GM18861 (cell line): ENCODE data around the gene GRAMD2A.
"Not testable (repeated sequence)": the region's sequence is repeated elsewhere in the genome, so short reads cannot be mapped to it uniquely, and the experiment has no call there.

ENCODE experiments used
- ATAC-seq: cut with Tn5 transposase; IDR thresholded peaks from one replicate; pipeline ENCODE4 v1.9.1; 2021; ENCODE audit not compliant: unreplicated experiment

Gene GRAMD2A

DNA sequence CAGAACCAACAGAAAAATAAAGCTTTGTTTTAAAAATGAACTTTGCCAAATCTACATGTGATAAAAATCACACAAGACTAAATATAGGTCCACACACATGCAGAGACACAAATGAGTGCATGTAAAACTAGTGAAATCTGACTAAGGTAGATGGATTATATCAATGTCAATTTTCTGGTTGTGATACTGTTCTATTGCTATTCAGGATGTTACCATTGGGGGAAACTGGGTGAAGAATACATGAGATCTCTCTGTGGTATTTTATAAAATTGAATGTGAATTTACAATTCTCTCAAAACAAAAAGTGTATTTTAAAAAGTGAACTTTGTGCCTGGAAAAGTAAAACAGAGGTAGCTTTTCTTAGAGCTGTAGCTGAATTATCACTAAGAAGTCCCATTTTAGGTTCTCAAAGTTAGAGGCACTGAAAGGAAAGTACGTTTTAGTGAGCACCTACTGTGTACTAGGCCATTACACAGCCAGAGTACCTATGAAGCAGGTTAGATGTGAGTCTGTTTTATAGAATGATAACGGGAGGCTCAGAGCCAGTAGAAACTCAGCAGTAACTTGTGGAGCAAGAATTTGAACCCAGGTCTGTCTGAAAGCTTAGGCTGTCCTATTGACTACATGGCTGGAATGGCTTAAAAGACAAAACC, 8.2 kb downstream of the GRAMD2A start:
- no peak for ATAC-seq

DNA sequence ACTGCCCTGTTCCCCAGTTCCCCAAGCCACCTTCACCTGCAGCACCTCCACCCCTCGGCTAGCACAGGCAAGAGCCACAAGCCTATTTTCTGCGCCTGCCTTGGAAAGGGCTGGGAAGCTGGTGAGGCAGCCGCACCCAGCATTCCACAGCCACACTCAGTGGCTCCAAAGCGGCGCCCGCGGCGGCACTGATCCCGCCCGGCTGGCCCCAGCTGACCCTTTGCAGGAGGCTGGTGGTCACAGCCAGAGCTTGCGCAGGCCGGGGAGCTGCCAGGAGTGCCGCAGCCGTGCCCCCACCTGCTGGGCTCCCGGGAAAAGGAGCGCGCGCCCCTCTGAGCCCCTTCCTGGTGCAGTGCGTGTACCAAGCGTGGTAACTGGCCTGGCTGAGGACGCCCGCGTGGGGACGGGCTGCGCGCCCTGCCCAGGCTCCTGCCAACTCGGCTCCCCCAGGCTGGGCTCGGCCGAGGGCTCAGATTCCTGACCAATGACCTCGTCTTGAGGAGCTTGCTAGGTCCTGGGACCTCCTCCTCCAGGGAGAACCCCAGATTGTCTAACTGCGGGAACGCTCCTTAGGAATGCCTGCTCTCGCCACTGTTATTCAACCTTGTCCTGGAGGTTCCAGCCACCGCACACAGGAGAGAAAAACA, 13.3 kb downstream of the GRAMD2A start:
- no peak for ATAC-seq

DNA sequence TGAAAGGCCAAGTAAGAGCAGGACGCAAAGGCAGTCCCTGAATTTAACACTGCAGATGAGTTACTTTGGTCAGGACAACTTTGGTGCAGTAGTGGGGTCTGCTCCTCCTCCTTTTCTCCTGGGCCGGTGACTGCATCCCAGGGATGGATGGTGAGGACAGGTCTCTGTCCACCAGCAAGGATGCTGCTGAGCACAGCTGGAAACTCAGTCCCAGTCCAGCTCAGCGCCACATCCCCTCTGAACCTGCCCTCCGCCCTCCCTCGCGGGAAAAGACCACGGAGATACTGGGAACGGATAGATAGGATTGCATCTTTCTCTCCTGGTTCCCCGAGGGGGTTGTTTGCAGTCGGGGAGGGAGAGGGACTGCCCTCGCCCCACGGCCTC, 13.8 kb downstream of the GRAMD2A start:
- no peak for ATAC-seq

DNA sequence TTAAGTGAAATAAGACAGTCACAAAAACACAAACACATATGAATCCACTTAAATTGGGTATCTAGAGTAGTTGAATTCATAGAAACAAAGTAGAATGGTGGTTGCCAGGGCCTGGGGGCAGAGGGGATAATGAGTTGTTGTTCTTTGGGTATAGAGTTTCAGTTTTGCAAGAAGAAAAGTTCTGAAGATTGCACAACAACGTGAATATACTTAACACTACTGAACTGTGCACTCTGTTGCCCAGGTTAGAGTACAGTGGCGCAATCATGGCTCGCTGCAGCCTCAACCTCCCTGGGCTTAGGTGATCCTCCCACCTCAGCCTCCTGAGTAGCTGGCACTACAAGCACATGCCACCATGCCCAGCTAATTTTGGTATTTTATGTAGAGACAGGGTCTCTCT, 14.9 kb downstream of the GRAMD2A start:
- ATAC-seq = no peak

DNA sequence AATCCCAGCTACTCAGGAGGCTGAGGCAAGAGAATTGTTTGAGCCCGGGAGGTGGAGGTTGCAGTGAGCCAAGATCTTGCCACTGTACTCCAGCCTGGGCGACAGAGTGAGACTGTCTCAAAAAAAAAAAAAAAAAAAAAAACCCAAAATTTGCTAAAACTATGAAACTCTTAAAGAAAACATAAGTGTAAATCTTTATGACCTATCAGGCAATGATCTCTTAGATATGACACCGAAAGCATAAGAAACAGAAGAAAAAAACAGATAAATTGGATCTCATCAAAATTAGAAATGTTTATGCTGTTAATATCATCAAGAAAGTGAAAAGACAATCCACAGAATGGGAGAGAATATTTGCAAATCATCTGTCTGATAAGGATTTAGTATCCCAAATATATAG, 15.3 kb downstream of the GRAMD2A start:
- no peak for ATAC-seq

DNA sequence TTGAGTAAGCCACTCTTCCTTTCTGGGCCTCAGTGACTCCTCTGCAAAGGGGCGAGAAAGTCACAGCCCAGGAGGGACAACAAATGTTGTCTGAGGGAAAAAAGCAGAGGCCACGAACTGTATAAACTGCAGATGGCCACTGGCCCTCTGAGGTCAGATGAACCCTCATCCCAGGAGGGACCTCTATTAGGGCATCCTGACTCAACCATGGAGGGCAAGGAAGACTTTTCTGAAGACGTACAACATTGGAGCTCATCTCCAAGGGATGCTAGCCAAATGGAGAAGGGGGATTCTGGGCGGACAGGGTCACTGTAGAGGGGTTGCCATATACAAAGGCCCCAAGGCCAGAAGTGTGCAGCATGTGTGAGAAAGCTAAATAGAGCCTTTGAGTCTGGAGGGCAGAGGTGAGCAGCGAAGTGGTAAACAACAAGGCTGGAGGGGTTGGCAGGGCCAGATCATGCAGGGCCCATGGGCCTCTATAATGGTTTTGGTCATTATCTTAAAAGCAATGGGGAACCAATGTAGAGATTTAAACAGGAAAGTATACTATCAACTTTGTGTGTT, 16.7 kb downstream of the GRAMD2A start:
- ATAC-seq = no peak

DNA sequence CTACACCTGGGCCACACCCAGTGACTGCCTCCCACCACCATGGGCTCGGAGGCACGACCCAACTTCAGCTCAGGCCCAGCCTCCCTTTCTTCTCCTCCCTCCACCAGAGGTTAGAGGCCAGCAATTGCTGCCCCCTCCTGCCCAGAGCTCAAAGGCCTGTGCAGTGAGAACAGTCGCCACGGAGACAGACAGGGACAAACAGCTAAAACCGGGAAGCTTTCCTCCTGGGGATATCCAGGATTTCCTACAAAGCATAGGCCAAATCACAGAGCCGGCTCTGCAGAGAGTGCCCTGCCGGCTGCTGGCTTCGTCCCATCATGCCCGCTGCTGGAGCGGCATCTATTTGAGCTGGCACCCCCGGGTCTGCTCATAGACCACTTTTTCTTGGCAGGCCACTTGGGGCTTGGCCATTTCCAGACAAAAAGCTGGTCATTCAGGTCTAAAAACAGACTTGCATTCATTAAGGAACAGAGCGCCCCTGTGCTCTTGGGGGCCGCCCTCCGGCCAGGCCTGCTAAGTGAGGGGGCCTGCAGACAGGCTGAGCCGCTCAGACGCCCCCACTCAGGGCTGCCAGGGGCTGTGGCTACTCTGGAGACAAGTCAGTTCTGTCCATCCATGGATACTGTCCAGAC, 17.5 kb downstream of the GRAMD2A start:
- ATAC-seq = no peak

DNA sequence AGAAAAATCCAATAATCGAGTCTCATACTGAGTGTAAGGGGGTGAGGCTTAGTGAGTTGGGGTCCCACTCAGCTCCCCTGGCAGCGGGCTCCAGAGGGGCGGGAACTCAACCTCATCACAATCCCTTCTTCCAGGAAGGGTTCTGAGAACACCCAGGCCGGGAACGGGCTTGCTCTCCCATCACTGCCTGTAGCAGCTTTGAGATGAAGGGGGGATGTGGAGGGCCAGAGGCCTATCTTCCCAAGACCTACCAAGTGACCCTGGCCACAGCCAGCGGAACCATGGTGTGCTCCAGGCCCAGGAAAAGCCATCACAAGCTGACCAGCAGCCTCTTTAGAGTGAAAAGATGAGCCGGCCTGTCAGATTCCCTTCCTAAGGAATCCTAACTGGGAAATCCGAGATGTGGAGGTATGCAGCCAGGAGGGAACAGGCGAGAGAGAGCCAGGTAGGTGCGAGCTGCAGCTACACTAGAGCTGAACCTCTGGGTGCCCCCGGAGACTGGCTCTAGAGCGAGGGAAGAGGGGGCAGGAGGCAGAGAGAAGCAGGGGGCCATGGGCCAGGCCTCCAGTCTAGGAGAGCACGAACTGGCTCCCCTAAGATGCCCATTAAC, 18.5 kb downstream of the GRAMD2A start:
- no peak for ATAC-seq

DNA sequence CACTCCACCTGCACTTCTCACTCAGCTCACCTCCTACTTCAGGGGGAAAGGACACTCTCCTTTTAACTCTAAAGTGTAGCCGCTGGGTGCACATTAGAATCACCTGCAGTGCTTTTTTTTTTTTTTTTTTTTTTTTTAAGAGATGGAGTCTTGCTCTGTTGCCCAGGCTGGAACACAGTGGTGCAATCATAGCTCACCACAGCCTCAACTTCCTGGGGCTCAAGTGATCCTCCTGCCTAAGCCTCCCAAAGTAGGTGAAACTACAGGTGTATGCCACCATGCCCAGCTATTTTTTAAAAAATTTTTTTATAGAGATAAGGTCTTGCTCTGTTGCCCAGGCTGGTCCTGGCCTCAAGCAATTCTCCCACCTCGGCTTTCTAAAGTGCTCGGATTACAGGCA, 20.8 kb downstream of the GRAMD2A start:
- ATAC-seq = no peak

DNA sequence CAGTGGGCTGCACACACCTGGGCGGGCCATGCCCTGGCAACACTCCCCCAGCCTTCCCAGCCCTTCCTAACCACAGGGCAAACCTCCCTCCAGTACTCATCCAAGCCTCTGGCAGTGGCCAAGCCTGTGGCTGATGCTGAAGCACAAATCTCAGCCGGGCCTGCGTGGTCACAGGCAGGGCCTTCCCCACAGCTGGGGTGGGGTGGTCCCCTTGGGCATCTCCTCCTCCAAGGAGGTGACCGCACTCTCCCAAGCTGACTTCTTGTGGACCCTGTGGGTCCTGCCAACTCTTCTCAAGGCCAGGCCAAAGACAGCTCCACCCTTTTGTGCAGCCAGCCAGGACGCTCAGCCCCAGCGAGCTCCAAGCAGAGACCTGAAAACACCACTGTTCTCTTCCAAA, 21.4 kb downstream of the GRAMD2A start:
- no peak for ATAC-seq

DNA sequence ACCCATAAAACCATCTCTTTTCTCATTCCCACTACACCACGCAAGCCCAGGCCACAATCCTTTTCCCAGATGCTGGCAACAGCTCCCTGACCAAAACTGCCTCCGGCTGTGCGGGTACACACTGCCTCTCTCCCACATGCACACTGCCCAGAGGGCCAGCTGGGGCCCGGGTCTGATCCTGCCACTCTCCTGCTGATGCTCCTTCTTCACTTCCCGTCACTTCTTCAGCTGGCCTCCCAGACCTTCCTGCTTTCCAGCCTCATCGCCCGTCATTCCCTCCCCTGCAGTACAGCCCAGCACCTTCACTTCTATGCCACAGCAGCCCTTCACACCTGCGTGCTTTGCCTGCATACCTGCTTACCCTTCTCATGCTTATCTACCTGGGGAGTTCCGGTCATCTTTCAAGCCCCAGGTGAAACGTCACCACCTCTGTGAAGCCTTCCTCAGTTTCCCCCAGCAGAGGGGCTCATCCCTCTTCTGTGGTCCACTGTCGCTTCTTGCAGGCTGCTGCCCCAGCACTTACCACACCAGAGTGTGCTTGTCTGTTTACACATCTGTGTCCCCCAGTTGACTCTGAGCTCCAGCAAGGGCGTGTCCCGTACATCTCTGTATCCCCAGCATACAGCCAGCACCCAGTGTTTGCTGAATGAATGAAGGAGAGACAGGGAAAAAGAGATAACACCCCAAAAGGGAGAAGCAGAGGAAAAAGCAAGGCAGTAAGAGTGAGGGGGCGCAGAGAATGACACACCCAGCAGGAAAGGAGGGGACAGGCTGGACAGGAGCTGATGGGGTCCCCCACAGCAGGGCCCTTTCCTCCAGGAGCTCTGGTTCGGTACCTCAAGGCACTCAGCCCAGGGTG, 22.2 kb downstream of the GRAMD2A start:
- no peak for ATAC-seq

DNA sequence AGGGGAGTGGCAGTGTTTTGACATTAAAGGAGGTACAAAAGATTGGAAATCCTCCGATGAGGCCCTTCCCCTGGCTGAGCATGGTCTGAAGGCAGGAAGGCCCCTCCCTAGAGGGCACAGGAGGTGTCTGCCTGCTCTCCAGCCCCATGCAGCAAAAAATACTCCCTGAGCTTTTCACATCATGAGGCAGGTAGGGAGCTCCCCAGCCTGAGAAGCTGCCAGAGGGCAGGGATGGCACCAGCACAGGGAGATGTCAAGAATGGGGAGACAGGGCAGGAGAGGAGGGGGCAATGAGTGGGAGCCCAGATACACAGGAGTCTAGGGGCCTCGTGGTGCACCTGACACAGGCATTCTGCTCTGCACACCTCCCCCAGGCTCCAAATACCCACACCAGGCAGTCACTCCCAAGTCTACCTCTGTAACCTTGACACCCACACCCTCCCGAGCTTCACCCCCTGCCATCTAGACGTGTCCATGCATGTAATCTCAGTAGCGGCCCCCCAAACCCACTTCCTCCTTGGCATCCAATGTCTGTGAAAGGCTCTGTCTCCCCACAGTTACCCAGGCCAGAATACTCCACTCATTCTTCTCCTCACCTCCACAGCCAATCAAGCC, 22.9 kb downstream of the GRAMD2A start:
- ATAC-seq = no peak

DNA sequence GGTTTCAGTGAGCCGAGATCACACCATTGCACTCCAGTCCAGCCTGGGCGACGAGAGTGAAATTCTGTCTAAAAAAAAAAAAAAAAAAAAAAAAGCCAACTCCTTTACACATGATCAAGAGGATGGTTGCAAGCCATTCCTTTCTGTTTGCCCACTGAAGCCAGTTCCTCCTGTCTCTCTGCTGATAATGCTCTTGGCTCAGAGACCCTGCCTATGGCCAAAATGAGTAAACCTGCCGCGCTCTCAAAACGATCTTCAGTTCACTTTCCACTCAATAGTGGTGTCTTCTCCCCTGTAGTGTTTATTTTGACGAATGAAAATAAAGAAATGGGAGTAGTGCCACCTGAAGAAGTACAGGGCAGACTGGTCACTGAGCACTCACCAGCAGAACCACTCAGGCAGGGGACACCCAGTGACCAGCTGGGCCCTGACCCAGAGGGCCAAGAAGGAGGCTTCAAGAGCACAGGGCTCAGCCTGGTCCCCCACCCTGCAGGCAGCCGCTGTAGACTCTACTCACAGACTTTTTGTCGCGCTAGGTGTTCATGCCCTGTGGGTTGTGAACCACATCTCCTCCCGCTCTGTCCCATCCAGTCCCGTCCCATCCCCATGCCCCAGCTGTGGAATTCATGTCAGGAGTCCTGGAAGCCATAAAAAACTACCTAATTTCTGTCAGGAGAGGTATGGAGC, 23.6 kb downstream of the GRAMD2A start:
- ATAC-seq = no peak

DNA sequence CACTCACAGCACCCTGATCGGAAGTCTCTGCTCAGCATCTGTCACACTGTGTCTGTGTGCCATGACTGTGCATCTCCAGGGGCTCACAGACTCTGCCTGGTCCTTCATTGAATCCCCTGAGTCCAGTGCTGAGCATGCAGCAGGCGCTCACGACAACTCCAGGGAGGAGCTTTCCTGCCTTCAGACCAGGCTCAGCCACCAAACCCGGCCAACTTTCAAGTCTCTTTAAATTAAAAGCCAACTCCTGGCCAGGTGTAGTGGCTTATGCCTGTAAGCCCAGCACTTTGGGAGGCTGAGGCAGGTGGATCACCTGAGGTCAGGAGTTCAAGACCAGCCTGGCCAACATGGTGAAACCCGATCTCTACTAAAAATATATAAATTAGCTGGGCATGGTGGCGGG, 24.2 kb downstream of the GRAMD2A start:
- ATAC-seq = no peak

DNA sequence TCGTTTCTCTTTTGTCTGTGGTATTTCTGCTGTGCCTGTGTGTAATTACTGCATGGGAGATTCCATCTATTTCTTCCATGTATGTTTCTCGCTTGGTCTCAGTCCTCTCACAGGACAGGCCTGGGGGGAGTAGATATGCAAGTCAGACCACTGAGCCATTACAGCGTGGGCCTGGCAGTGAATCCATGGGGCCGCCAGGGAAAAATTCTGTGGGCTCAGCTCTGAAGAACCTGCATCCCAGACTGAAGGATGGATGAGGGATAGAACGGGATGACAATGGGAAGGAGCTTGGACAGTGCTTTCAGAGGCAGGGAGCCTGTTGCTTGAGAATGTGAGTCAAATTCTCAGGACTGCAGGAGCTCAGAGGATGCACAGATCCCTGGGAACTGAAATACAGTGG, 24.8 kb downstream of the GRAMD2A start:
- ATAC-seq = no peak

DNA sequence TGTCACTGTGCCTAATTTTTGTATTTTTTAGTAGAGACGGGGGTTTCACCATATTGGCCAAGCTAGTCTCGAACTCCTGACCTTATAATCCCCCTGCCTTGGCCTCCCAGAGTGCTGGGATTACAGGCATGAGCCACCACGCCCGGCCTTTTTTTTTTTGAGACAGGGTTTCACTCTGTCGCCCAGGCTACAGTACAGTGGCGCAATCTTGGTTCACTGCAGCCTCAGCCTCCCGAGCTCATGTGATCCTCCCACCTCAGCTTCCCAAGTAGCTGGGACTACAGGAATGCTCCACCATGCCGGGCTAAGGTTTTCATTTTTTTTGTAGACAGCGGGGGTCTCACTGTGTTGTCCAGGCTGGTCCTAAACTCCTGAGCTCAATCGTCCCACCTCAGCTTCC, 25.6 kb downstream of the GRAMD2A start:
- ATAC-seq = not testable (repeated sequence)

DNA sequence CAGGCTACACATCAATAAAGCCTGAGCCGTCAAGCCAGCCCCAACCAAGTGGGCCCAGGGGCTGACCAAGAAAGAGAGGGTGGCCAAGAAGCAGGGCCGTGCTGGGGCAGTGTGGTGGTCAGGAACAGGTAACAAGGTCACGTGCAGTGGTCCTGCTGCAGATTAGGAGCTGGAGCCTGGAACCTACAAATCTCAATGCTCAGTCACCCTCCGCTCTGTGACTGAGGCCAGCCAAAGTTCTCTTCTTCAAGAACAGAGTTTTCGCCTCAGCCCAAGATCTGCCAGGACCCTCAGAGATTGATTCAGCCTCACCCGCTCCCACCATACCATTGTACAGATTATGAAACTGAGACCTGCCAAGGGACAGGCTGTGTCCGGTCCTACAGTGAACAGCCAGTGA, 26.9 kb downstream of the GRAMD2A start:
- ATAC-seq = no peak

DNA sequence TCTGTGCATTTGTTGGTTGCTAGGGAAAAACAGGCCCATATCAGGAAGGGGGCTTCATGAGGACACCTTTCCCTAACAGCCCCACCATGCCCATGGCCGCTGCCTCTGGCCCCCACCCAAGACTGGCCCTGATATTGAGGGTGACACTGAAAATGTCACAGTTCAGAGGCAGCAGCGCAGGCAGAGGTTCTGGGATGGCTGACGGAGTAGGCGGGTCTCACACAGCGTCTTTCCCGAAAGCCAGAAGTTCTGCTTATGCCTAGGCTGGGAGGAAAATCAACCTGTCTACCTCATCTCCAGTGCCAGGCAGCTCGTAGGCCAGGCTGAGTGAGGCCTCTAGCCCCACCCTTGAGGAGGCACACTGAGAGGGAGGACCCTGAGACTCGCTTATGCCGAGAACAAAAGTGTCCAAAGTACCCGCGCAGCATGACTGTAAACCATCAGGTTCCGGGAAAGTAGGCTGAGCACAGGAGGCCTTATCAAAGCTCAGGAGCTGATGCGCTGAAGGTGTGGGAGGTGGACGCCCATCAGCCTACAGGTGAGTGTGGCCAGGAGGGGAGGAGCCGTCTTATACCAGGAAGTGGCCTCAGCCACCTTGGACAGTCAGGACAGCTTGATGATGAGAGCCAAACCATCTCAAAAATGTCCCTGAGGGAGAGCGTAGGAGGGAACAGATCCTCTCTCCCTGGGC, 27.5 kb downstream of the GRAMD2A start:
- ATAC-seq = no peak

DNA sequence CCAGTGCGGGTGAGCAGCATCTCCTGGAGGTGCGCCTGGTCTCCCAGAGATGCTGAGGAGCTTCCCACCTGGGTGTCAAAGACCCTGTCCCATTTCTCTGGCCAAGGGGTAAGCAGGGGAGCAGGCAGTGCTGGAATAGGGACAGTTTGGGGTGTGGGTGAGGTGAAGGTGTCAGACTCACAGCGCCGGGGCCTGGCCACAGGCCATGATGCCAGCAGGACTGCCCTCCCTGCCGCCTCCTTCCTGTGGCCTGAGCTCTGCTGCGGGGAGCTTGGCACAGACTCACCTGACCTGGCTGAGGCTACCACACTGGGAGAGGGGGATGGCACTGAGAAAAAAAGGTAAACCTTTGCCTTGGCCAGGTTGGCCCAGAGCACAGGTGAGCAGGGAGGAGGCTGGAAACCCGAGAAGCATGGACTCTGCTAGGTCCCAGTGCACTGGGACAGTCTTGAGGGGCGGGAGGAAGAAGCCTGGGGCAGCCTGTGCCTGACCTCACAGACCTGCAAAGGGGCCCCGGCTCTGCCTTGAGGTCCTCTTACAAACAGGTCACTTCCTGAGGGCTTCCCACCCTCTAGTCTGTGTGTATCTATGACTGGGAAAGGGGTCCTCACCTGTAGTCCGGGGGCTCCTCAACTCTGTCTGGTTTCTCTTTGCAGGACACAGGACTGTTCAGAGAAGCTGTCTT, 28.2 kb downstream of the GRAMD2A start:
- no peak for ATAC-seq
